A549 treated with GW870086 at 1 μM for 4 hours (cell line): ENCODE data around the gene GSK3A. TPM values are rescaled to one million over a fixed set of nuclear protein-coding genes. Genes with fewer than 3 reads are reported as not detected.

Experiments used
- total RNA-seq: library from RNA; stranded (reverse); fragments of 200-300 nt; extraction: Qiagen RNA extraction; gene quantifications from 5 replicates; pipeline ENCODE4 v1.2.3, GENCODE V29; 2022; ENCODE audit warnings: low read depth

Gene GSK3A
- total RNA-seq, result 104 to 150 TPM (median 147 TPM) in 5 replicates

GRCh38 chr19:42242512-42243409 is at the start of gene GSK3A:
Gene GSK3A (minus strand): TSS chr19:42242602. CDS start chr19:42242465, 137 bp downstream.

DNA sequence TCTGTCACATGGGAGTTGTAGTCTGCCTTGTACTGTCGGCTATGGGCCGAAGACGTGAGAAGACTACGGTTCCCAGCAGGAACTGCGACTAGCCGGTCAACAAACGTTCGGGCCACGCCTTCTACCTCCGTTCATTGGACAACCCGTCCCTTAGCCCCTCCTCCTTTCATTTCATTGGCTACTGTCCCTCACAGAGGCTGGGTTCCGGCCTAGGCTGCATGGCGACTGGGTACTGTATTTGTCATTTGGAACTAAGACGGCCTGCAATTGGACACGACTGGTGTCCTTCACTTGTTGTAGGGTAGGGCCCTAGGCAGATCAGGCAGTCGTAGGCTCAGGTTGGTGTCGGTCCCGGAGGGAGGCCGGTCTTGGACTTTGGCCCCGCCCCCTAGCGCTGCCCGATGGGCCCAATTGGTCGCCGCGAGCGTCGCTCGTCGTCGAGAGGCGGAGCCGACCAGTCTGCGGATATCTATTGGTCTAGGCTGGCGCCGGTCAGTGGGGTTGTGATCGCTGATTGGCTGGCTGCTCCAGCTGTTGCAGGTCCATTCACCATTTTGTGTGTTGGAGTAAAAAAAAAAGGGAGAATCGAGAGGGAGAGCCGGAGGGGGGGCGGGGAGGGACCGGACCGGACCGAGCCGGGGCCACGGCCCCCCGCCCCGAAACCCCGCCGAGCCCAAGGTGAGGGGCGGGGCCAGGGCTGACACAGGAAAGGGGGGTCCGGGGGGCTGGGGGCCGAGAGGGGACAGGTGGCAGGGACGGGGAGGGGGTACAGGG is 26.5 kb upstream of the GSK3A start, which contains the start of gene CIC:
Gene CIC, plus strand, starts transcription at position 549 of the 774 bp plus-strand sequence. CDS start 2,532 bp downstream, outside the sequence.

GRCh38 chr19:42254850-42255765 is 12.7 kb upstream of the GSK3A start, which contains the start of gene ERF:
Gene ERF (minus strand): TSS chr19:42255128. CDS start chr19:42254999, 129 bp downstream.

GRCh38 chr19:42219812-42220750 is 22.3 kb downstream of the GSK3A start, which contains the start of gene ZNF526:
Gene ZNF526 (plus strand): TSS chr19:42220312. CDS start chr19:42224404, 4,092 bp downstream.

GRCh38 chr19:42217520-42218437 is 24.6 kb downstream of the GSK3A start, which contains the start of gene DEDD2:
Gene DEDD2 (minus strand): TSS chr19:42217677. CDS start chr19:42217007, 670 bp downstream.

Other genes starting within 250 kb of the GSK3A start
- 3.5 to 5.8 TPM (median 4.7 TPM) in 5 replicates for gene ATP1A3, start 248.4 kb downstream of the GSK3A start, total RNA-seq
- gene GRIK5, start 172.4 kb downstream of the GSK3A start, total RNA-seq, result 0.37 to 0.50 TPM (median 0.42 TPM) in 5 replicates
- 28.7 to 38.8 TPM (median 36.8 TPM) in 5 replicates for gene ZNF574, start 166.4 kb downstream of the GSK3A start, total RNA-seq
- gene POU2F2, start 110.2 kb downstream of the GSK3A start, total RNA-seq, result 0.15 to 0.80 TPM (median 0.41 TPM) in 5 replicates
- gene DEDD2, start 24.9 kb downstream of the GSK3A start, total RNA-seq, result 54.3 to 74.7 TPM (median 66.0 TPM) in 5 replicates
- gene ZNF526, start 22.3 kb downstream of the GSK3A start, total RNA-seq, result 15.5 to 21.1 TPM (median 19.8 TPM) in 5 replicates
- gene ERF, start 12.5 kb upstream of the GSK3A start, total RNA-seq, result 99.1 to 124 TPM (median 117 TPM) in 5 replicates
- gene CIC, start 26.6 kb upstream of the GSK3A start, total RNA-seq, result 38.6 to 52.2 TPM (median 47.4 TPM) in 5 replicates
- 3.6 to 4.9 TPM (median 4.3 TPM) in 5 replicates for gene PRR19, start 59.5 kb upstream of the GSK3A start, total RNA-seq
- gene PAFAH1B3, start 60.0 kb upstream of the GSK3A start, total RNA-seq, result 132 to 152 TPM (median 151 TPM) in 5 replicates
- gene TMEM145, start 70.7 kb upstream of the GSK3A start, total RNA-seq, result 2.2 to 3.9 TPM (median 3.2 TPM) in 5 replicates
- gene MEGF8, start 83.0 kb upstream of the GSK3A start, total RNA-seq, result 19.0 to 25.2 TPM (median 23.3 TPM) in 5 replicates
- gene CNFN, start 147.7 kb upstream of the GSK3A start, total RNA-seq, result 40.7 to 55.2 TPM (median 48.7 TPM) in 5 replicates
- 1.4 to 2.9 TPM (median 2.3 TPM) in 5 replicates for gene LIPE, start 184.8 kb upstream of the GSK3A start, total RNA-seq
- gene CXCL17, start 200.3 kb upstream of the GSK3A start, total RNA-seq, result 0.18 TPM in 1 of 5 replicates, not detected in the others